Liver (tissue), 4 donors: ENCODE measurements around the gene ARID5A. TPM values are rescaled to one million over a fixed set of nuclear protein-coding genes. Genes with fewer than 3 reads are reported as not detected.

Experiments used
- polyA plus RNA-seq, 2 donors: library from polyadenylated mRNA; stranded (reverse) in 1 of 2; unstranded in 1 of 2; fragments of 200-250 nt in 1 of 2; fragments of >200 nt in 1 of 2; fragmentation: Nextera tagmentation in 1 of 2; extraction: Ambion mirVana in 1 of 2; gene quantifications; one replicate each; pipeline versions ENCODE4 v1.2.1 to v1.2.3, GENCODE V29; 2013 to 2015
- total RNA-seq, 2 donors: library from RNA; depleted of rRNA; stranded (reverse); fragments of >200 nt; gene quantifications; one replicate each; pipeline ENCODE4 v1.2.3, GENCODE V29; 2014
- donor health status: healthy.
- donor health status: healthy.
- donor health status: healthy.

ARID5A gene
- total and polyA plus RNA-seq, 4 donors, result 7.4 to 17.8 (median 11.0) TPM

Other genes with a start within 250 kb of the ARID5A start
- 10 to 100 TPM; 55.9 to 75.2 TPM for gene SNRNP200, start 231.2 kb upstream of the ARID5A start, total RNA-seq
- 10 to 100 TPM; 28.1 to 39.1 TPM for gene SNRNP200, start 231.2 kb upstream of the ARID5A start, polyA plus RNA-seq
- gene ITPRIPL1, start 211.4 kb upstream of the ARID5A start, total RNA-seq, result 1 to 10 TPM in 1 of 2 donors, under 1 TPM in 1; 0.33 to 3.1 TPM
- under 1 TPM; 0.19 to 0.22 TPM for gene ITPRIPL1, start 211.4 kb upstream of the ARID5A start, polyA plus RNA-seq
- 10 to 100 TPM in 1 of 2 donors, under 1 TPM in 1; 0.17 to 28.6 TPM for gene NCAPH, start 201.0 kb upstream of the ARID5A start, total RNA-seq
- gene NCAPH, start 201.0 kb upstream of the ARID5A start, polyA plus RNA-seq, result under 1 TPM; 0.64 to 0.92 TPM
- gene NEURL3, start 31.4 kb upstream of the ARID5A start, total RNA-seq, result 1 to 10 TPM; 1.8 to 3.4 TPM
- gene NEURL3, start 31.4 kb upstream of the ARID5A start, polyA plus RNA-seq, result under 1 TPM; 0.61 to 0.97 TPM
- gene KANSL3, start 101.6 kb downstream of the ARID5A start, total RNA-seq, result 10 to 100 TPM; 27.2 to 30.5 TPM
- gene KANSL3, start 101.6 kb downstream of the ARID5A start, polyA plus RNA-seq, result 1 to 10 TPM; 8.3 to 10.0 TPM
- gene FER1L5, start 106.0 kb downstream of the ARID5A start, total RNA-seq, result under 1 TPM in 1 of 2 donors, not detected in 1; under 0.01 TPM
- not detected for gene FER1L5, start 106.0 kb downstream of the ARID5A start, polyA plus RNA-seq
- 10 to 100 TPM; 12.0 to 15.1 TPM for gene LMAN2L, start 203.3 kb downstream of the ARID5A start, total RNA-seq
- 10 to 100 TPM in 1 of 2 donors, 1 to 10 TPM in 1; 6.4 to 12.6 TPM for gene LMAN2L, start 203.3 kb downstream of the ARID5A start, polyA plus RNA-seq
- 1 to 10 TPM; 1.9 to 2.2 TPM for gene CNNM4, start 224.2 kb downstream of the ARID5A start, total RNA-seq
- gene CNNM4, start 224.2 kb downstream of the ARID5A start, polyA plus RNA-seq, result 1 to 10 TPM in 1 of 2 donors, under 1 TPM in 1; 0.82 to 2.3 TPM